GM12878 (cell line): ENCODE data around the gene RPL18. TPM values are rescaled to one million over a fixed set of nuclear protein-coding genes. Genes with fewer than 3 reads are reported as not detected.

Experiments
- BRCA1 ChIP-seq: IDR thresholded peaks from 2 replicates; pipeline ENCODE4 v1.6.1; 2011; ENCODE audit warnings: low read depth, low read length, improper control_type of control experiment
- HDAC2 ChIP-seq: fragments of 200-600 bp; sonication (generic); IDR thresholded peaks from 2 replicates; pipeline ENCODE4 v1.6.1; 2017
- HSF1 ChIP-seq: fragments of 150-350 bp; IDR thresholded peaks from 2 replicates; pipeline ENCODE4 v1.6.1; 2014; ENCODE audit warnings: mild to moderate bottlenecking, low read depth, low read length
- KDM1A ChIP-seq: fragments of 200-600 bp; sonication (generic); IDR thresholded peaks from 2 replicates; pipeline ENCODE4 v1.6.1; 2016; ENCODE audit warnings: borderline replicate concordance
- MEF2A ChIP-seq: IDR thresholded peaks from 2 replicates; pipeline ENCODE4 v1.6.1; 2011; ENCODE audit warnings: low read depth, mild to moderate bottlenecking, low read length, moderate library complexity; ENCODE audit not compliant: insufficient read depth
- MLLT1 ChIP-seq: fragments of 450-650 bp; IDR thresholded peaks from 2 replicates; pipeline ENCODE4 v1.6.1; 2016; ENCODE audit warnings: mild to moderate bottlenecking
- NFIC ChIP-seq: IDR thresholded peaks from 2 replicates; pipeline ENCODE4 v1.6.1; 2012; ENCODE audit warnings: low read depth, mild to moderate bottlenecking, inconsistent platforms, low read length, moderate library complexity
- NFXL1 ChIP-seq: fragments of 450-650 bp; IDR thresholded peaks from 2 replicates; pipeline ENCODE4 v1.6.1; 2017; ENCODE audit warnings: antibody characterized with exemption, mild to moderate bottlenecking, borderline replicate concordance
- NFYB ChIP-seq: IDR thresholded peaks from 2 replicates; pipeline ENCODE4 v1.6.1; 2011; ENCODE audit warnings: low read depth, mild to moderate bottlenecking, low read length, improper control_type of control experiment, moderate library complexity; ENCODE audit not compliant: insufficient read depth
- NR2C2 ChIP-seq: IDR thresholded peaks from 2 replicates; pipeline ENCODE4 v1.6.1; 2011; ENCODE audit warnings: borderline replicate concordance, low read depth; ENCODE audit not compliant: control insufficient read depth, insufficient read length
- NR2F1 ChIP-seq: fragments of 450-650 bp; conservative IDR thresholded peaks from 2 replicates; pipeline ENCODE4 v1.6.1; 2017; ENCODE audit warnings: mild to moderate bottlenecking
- POLR2AphosphoS2 ChIP-seq: IDR thresholded peaks from 2 replicates; pipeline ENCODE4 v1.6.1; 2011; ENCODE audit warnings: low read depth, mild to moderate bottlenecking, low read length, improper control_type of control experiment, moderate library complexity
- RELB ChIP-seq: fragments of 450-650 bp; IDR thresholded peaks from 2 replicates; pipeline ENCODE4 v1.6.1; 2017; ENCODE audit warnings: low read depth, mild to moderate bottlenecking, moderate library complexity
- RFX5 ChIP-seq: IDR thresholded peaks from 2 replicates; pipeline ENCODE4 v1.6.1; 2011; ENCODE audit warnings: low read depth, low read length, improper control_type of control experiment
- SRF ChIP-seq, 2 experiments: IDR thresholded peaks; 2 replicates each; pipeline ENCODE4 v1.6.1; 2011; ENCODE audit warnings: low read depth in 2 of 2, low read length in 2 of 2, mild to moderate bottlenecking in 1 of 2, moderate library complexity in 1 of 2
- ZBED1 ChIP-seq: IDR thresholded peaks from 2 replicates; pipeline ENCODE4 v1.6.1; 2016; ENCODE audit warnings: borderline replicate concordance
- ZBTB11 ChIP-seq: fragments of 450-650 bp; formaldehyde crosslinking; IDR thresholded peaks from 2 replicates; pipeline ENCODE4 v1.5.0; 2022; ENCODE audit warnings: mild to moderate bottlenecking, missing genetic modification characterization
- ZBTB4 ChIP-seq: fragments of 450-650 bp; formaldehyde crosslinking; IDR thresholded peaks from 2 replicates; pipeline ENCODE4 v1.4.0; 2022; ENCODE audit warnings: mild to moderate bottlenecking, moderate library complexity
- polyA plus RNA-seq, 11 experiments: library from polyadenylated mRNA; depleted of rRNA in 4 of 11; unstranded in 6 of 11; stranded (reverse) in 5 of 11; fragments of >200 nt; fragmentation: Nextera tagmentation in 4 of 11; fragmentation: Illumina TruSeq in 1 of 11; extraction: Ambion mirVana in 4 of 11; extraction: Trizol in 1 of 11; gene quantifications; 1 replicate in 1 of 11; 2 replicates in 10 of 11; pipeline versions ENCODE4 v1.2.1 to v1.2.3, GENCODE V29; 2011 to 2016; ENCODE audit warnings: inconsistent platforms in 2 of 11, missing spikeins in 2 of 11, low read depth in 1 of 11
- total RNA-seq, 4 experiments: library from RNA; depleted of rRNA in 3 of 4; stranded (reverse); fragments of >200 nt in 3 of 4; fragmentation: Illumina TruSeq in 1 of 4; extraction: Trizol in 1 of 4; gene quantifications; 2 replicates each; pipeline versions ENCODE4 v1.2.1 to v1.2.3, GENCODE V29; 2013 to 2021

Gene RPL18
- total and polyA plus RNA-seq, 10 of the 15 experiments (the other 5 are each of a cell fraction or from before 2014, with no cell fraction given): 393 to 4,267 (median 2,019) TPM

- peak; percentile 61 for TF ChIP-seq RELB
- TF ChIP-seq SRF (IDR thresholded peaks at IDR 0.05; ENCODE audit: low read depth in 2 of 2, low read length in 2 of 2): no peak
- TF ChIP-seq NFIC: no peak
- TF ChIP-seq ZBTB11 (CRISPR knock-in tag): no peak
- no peak for TF ChIP-seq HSF1
- TF ChIP-seq NFXL1: no peak
- no peak for TF ChIP-seq RFX5
- TF ChIP-seq BRCA1: no peak
- no peak for TF ChIP-seq HDAC2
- no peak for TF ChIP-seq MEF2A
- TF ChIP-seq ZBTB4 (CRISPR knock-in tag): no peak
- TF ChIP-seq NR2F1: peak; percentile 80
- no peak for TF ChIP-seq KDM1A
- no peak for TF ChIP-seq NFYB
- 0 out of 2 replicates have a peak, but pooled peaks have one; percentile 74 for TF ChIP-seq POLR2AphosphoS2
- no peak for TF ChIP-seq ZBED1
- peak; percentile 62; the same call in 1 of the 2 replicates for TF ChIP-seq MLLT1
- TF ChIP-seq NR2C2: no peak
Measured at GRCh38 chr19:48637948-48638830, 19.2 kb upstream of the RPL18 start (continued).
